IMR-90 (cell line): Measurements from ENCODE around the gene COG2. TPM values are rescaled to one million over a fixed set of nuclear protein-coding genes. Genes with fewer than 3 reads are reported as not detected.

Source experiments
- ATAC-seq: fragments of 200-7000 bp; cut with Tn5 transposase; 2 replicates; pipeline ENCODE4 v1.9.1; 2020; ENCODE audit warnings: low read depth, mild to moderate bottlenecking, moderate library complexity
- BruUV-seq: library from RNA; stranded (reverse); fragments of 400-500 nt; replicated peaks from 2 replicates; lab custom pipeline; 2021; lab: Mats Ljungman, UMichigan
- CTCF ChIA-PET: fragments of 300-600 bp; formaldehyde crosslinking; extraction: SDS; loops from one replicate; lab custom pipeline; 2021; ENCODE audit warnings: antibody characterized with exemption; lab: Yijun Ruan, JAX
- POLR2A ChIA-PET: fragments of 300-600 bp; sonication (Branson Sonifier 250); formaldehyde crosslinking; loops from one replicate; lab custom pipeline; 2022; ENCODE audit warnings: antibody characterized with exemption; ENCODE audit not compliant: unreplicated experiment; lab: Charles Lee
- DNase-seq: peaks from one replicate; pipeline ENCODE4 v3.0.0; 2013
- H2AFZ ChIP-seq: replicated peaks from 2 replicates; pipeline ENCODE3; 2013; ENCODE audit warnings: low read length, mild to moderate bottlenecking; ENCODE audit not compliant: poor library complexity
- H2AK5ac ChIP-seq: 2 replicates; pipeline ENCODE4 v1.6.1; 2013; ENCODE audit warnings: low read depth, low read length, inconsistent platforms
- H2AK9ac ChIP-seq: replicated peaks from 2 replicates; pipeline ENCODE3; 2013; ENCODE audit warnings: mild to moderate bottlenecking, low read depth, low read length, moderate library complexity; ENCODE audit not compliant: poor library complexity
- H2BK120ac ChIP-seq: 2 replicates; pipeline ENCODE4 v1.6.1; 2013; ENCODE audit warnings: low read depth, low read length, inconsistent platforms
- H2BK15ac ChIP-seq: 3 replicates; pipeline ENCODE4 v1.6.1; 2013; ENCODE audit warnings: low read depth, low read length, inconsistent platforms
- H2BK20ac ChIP-seq: 2 replicates; pipeline ENCODE4 v1.6.1; 2013; ENCODE audit warnings: low read depth, mild to moderate bottlenecking, inconsistent platforms, low read length, moderate library complexity
- H2BK5ac ChIP-seq: 2 replicates; pipeline ENCODE4 v1.6.1; 2013; ENCODE audit warnings: mild to moderate bottlenecking, low read depth, low read length, inconsistent platforms; ENCODE audit not compliant: poor library complexity, severe bottlenecking
- H3K14ac ChIP-seq: replicated peaks from 2 replicates; pipeline ENCODE4 v1.6.1; 2013; ENCODE audit warnings: low read depth, low read length, inconsistent platforms
- H3K18ac ChIP-seq: 2 replicates; pipeline ENCODE4 v1.6.1; 2013; ENCODE audit warnings: low read depth, low read length, control low read depth
- H3K23ac ChIP-seq: 2 replicates; pipeline ENCODE4 v1.6.1; 2013; ENCODE audit warnings: low read depth, low read length, inconsistent platforms
- H3K27ac ChIP-seq: 2 replicates; pipeline ENCODE4 v1.5.1; 2013; ENCODE audit warnings: mild to moderate bottlenecking, control low read depth, low read length; ENCODE audit not compliant: insufficient read depth
- H3K27me3 ChIP-seq: 2 replicates; pipeline ENCODE4 v1.6.1; 2013; ENCODE audit warnings: low read length; ENCODE audit not compliant: control insufficient read depth, insufficient read depth
- H3K36me3 ChIP-seq: 2 replicates; pipeline ENCODE4 v1.6.1; 2013; ENCODE audit warnings: low read length, mixed read lengths; ENCODE audit not compliant: control insufficient read depth, insufficient read depth
- H3K4ac ChIP-seq: 2 replicates; pipeline ENCODE4 v1.6.1; 2013; ENCODE audit warnings: low read depth, low read length, inconsistent platforms
- H3K4me1 ChIP-seq: 2 replicates; pipeline ENCODE4 v1.6.1; 2013; ENCODE audit warnings: low read length, mixed read lengths; ENCODE audit not compliant: control insufficient read depth, insufficient read depth
- H3K4me2 ChIP-seq: 2 replicates; pipeline ENCODE4 v1.6.1; 2013; ENCODE audit warnings: low read depth, mild to moderate bottlenecking, control low read depth, low read length, moderate library complexity
- H3K4me3 ChIP-seq: 2 replicates; pipeline ENCODE4 v1.5.1; 2013; ENCODE audit warnings: low read depth, mild to moderate bottlenecking, control low read depth, low read length, moderate library complexity; ENCODE audit not compliant: insufficient read depth
- H3K56ac ChIP-seq: 2 replicates; pipeline ENCODE4 v1.6.1; 2013; ENCODE audit warnings: low read length, inconsistent platforms; ENCODE audit not compliant: insufficient read depth; ENCODE audit errors: extremely low read depth
- H3K79me1 ChIP-seq, 2 experiments: 2 replicates each; pipeline ENCODE4 v1.6.1; 2013; ENCODE audit warnings: low read length in 2 of 2, inconsistent platforms in 1 of 2, low read depth in 1 of 2
- H3K9ac ChIP-seq: 2 replicates; pipeline ENCODE4 v1.6.1; 2013; ENCODE audit warnings: low read depth, low read length, control low read depth
- H3K9me1 ChIP-seq: 2 replicates; pipeline ENCODE4 v1.6.1; 2013; ENCODE audit warnings: low read length, inconsistent platforms; ENCODE audit not compliant: insufficient read depth
- H3K9me3 ChIP-seq: 2 replicates; pipeline ENCODE4 v1.6.1; 2013; ENCODE audit warnings: low read length; ENCODE audit not compliant: control insufficient read depth, insufficient read depth
- H4K20me1 ChIP-seq: 2 replicates; pipeline ENCODE4 v1.6.1; 2013; ENCODE audit warnings: low read length, inconsistent platforms; ENCODE audit not compliant: insufficient read depth
- H4K5ac ChIP-seq: 2 replicates; pipeline ENCODE4 v1.6.1; 2013; ENCODE audit warnings: mild to moderate bottlenecking, low read depth, low read length, control low read depth
- H4K8ac ChIP-seq, 2 experiments: 2 replicates each; pipeline ENCODE4 v1.6.1; 2013; ENCODE audit warnings: low read depth in 2 of 2, low read length in 2 of 2, control low read depth in 1 of 2, inconsistent platforms in 1 of 2
- H4K91ac ChIP-seq: 2 replicates; pipeline ENCODE4 v1.6.1; 2013; ENCODE audit warnings: low read depth, low read length, inconsistent platforms; ENCODE audit not compliant: insufficient read depth
- CHD1 ChIP-seq: IDR thresholded peaks from 2 replicates; pipeline ENCODE4 v1.6.1; 2012; ENCODE audit warnings: low read depth, low read length, improper control_type of control experiment
- ELK1 ChIP-seq: fragments of 150-350 bp; IDR thresholded peaks from 2 replicates; pipeline ENCODE4 v1.6.1; 2016; ENCODE audit warnings: low read depth, mild to moderate bottlenecking, low read length, moderate library complexity, borderline replicate concordance
- MAZ ChIP-seq: IDR thresholded peaks from 2 replicates; pipeline ENCODE4 v1.6.1; 2012; ENCODE audit warnings: low read depth, mild to moderate bottlenecking, low read length, improper control_type of control experiment, moderate library complexity, borderline replicate concordance
- WGBS, 2 experiments: methylation state at CpG; one replicate each; pipeline versions ENCODE4 v1.1.5 to v1.1.7; 2013; ENCODE audit warnings: missing lambda C conversion rate in 2 of 2; ENCODE audit not compliant: insufficient read length in 1 of 2; ENCODE audit errors: extremely low coverage in 2 of 2; 5-methylcytosine and 5-hydroxymethylcytosine counted together
- dilution Hi-C: fragments of 300-500 bp; cut with HindIII; formaldehyde crosslinking; loops from one replicate; pipeline ENCODE4 v1.14.3; 2018; ENCODE audit warnings: low sequenced_read_pairs; ENCODE audit not compliant: unreplicated experiment
- in situ Hi-C: fragments of 300-500 bp; cut with MboI; formaldehyde crosslinking; loops from 3 replicates; pipeline ENCODE4 v1.14.3; 2019; ENCODE audit warnings: low sequenced_read_pairs, inconsistent platforms, mixed read lengths
- intact Hi-C: fragments of 100-400 bp; cut with micrococcal nuclease; formaldehyde crosslinking; loops from 2 replicates; pipeline ENCODE4 v1.10.0; 2022
- polyA plus RNA-seq, 3 experiments: library from polyadenylated mRNA; depleted of rRNA; stranded (reverse); fragments of >200 nt; gene quantifications; 2 replicates each; pipeline ENCODE4 v1.2.3, GENCODE V29; 2012; ENCODE audit warnings: low replicate concordance in 1 of 3
- total RNA-seq: library from RNA; depleted of rRNA; stranded (reverse); fragments of >200 nt; gene quantifications from 2 replicates; pipeline ENCODE4 v1.2.3, GENCODE V29; 2012

The COG2 gene
- total and polyA plus RNA-seq, 2 of the 4 experiments (the other 2 are of a cell fraction), result 9.1 to 16.7 TPM

GRCh38 chr1:230610589-230610988 is 31.7 kb upstream of the COG2 start:
- H3K18ac ChIP-seq, result no peak overlapping the region
- no peak overlapping the region for H4K8ac ChIP-seq
- ChIA-PET POLR2A (no interaction called here), CTCF (no interaction called here)
- H3K4me2 ChIP-seq, result no peak overlapping the region
- no peaks in the 10 kb centered on the region for H3K27me3 ChIP-seq
- no peaks in the 10 kb centered on the region for H3K9me3 ChIP-seq
- no peaks in the 10 kb centered on the region for H4K20me1 ChIP-seq
- no peaks in the 10 kb centered on the region for H3K9me1 ChIP-seq
- no peak overlapping the region for H4K91ac ChIP-seq
- no peak overlapping the region for H2AK9ac ChIP-seq
- no peaks in the 10 kb centered on the region for H3K79me1 ChIP-seq
- H2BK5ac ChIP-seq, result no peak overlapping the region
- H3K4me1 ChIP-seq, result no peaks in the 10 kb centered on the region
- no peak overlapping the region for H3K4ac ChIP-seq
- intact Hi-C loops, result no loop called here
- H2BK20ac ChIP-seq, result no peak overlapping the region
- H3K27ac ChIP-seq, result no peak overlapping the region
- ATAC-seq (no peak), DNase-seq (no peak)
- in situ Hi-C loops, result no loop called here
- H3K4me3 ChIP-seq, result no peak overlapping the region
- TF ChIP-seq MAZ, result no peak
- no peak for TF ChIP-seq ELK1
- TF ChIP-seq CHD1, result no peak
- dilution Hi-C loops, result no loop called here
- no peaks in the 10 kb centered on the region for H3K36me3 ChIP-seq
- H3K23ac ChIP-seq, result no peak overlapping the region
- H2BK120ac ChIP-seq, result no peak overlapping the region
- WGBS, 2 experiments, result no CpG with 5 or more reads among the region's 1 CpG
- no peak overlapping the region for H2AFZ ChIP-seq
- no peak overlapping the region for H3K14ac ChIP-seq
- H3K56ac ChIP-seq, result no peak overlapping the region
- no peak overlapping the region for H4K5ac ChIP-seq
- no peak overlapping the region for H2BK15ac ChIP-seq
- no peak overlapping the region for H2AK5ac ChIP-seq
- no TSS peak for BruUV-seq
- H3K9ac ChIP-seq, result no peak overlapping the region
